SK-N-SH treated with all-trans-retinoic acid at 6 μM for 48 hours (cell line): ENCODE measurements around the gene ERCC1.

Experiments
- ARNTL ChIP-seq: fragments of 450-650 bp; formaldehyde crosslinking; IDR thresholded peaks from 2 replicates; pipeline ENCODE4 v1.5.0; 2020; ENCODE audit warnings: low read depth, mild to moderate bottlenecking, moderate library complexity, borderline replicate concordance
- CSDC2 ChIP-seq: fragments of 250-450 bp; sonication (Bioruptor Pico); IDR thresholded peaks from 2 replicates; pipeline ENCODE4 v1.5.0; 2020; ENCODE audit warnings: mild to moderate bottlenecking, moderate library complexity
- RARB ChIP-seq: fragments of 250-450 bp; sonication (Bioruptor Pico); IDR thresholded peaks from 2 replicates; pipeline ENCODE4 v1.8.0; 2021; ENCODE audit warnings: mild to moderate bottlenecking, moderate library complexity
- ZFP3 ChIP-seq: fragments of 250-450 bp; sonication (Bioruptor Pico); IDR thresholded peaks from 2 replicates; pipeline ENCODE4 v1.5.0; 2020; ENCODE audit warnings: mild to moderate bottlenecking, moderate library complexity

- TF ChIP-seq CSDC2 (CRISPR knock-in tag) (no peak), ZFP3 (CRISPR knock-in tag) (no peak), ARNTL (no peak), RARB (no peak)
Observed at GRCh38 chr19:45442778-45443461, 19.2 kb upstream of the ERCC1 start.
